Stimulated activated CD8-positive, alpha-beta memory T cell treated with anti-CD3 and anti-CD28 coated beads, Interleukin-12 subunit alpha, Interleukin-12 subunit beta, amount 100 ng/mL, for 4 hours (primary cell): Measurements from ENCODE around the gene TMTC4.
"Not testable (repeated sequence)": the region's sequence is repeated elsewhere in the genome, so short reads cannot be mapped to it uniquely, and the experiment has no call there.

ENCODE experiments used
- DNase-seq: peaks from one replicate; pipeline ENCODE4 v3.0.0-alpha.2; 2020; ENCODE audit warnings: low read depth

TMTC4 gene

GRCh38 chr13:100620792-100621191, 53.8 kb downstream of the TMTC4 start:
- DNase-seq: no peak

- DNase-seq: no peak
Observed at GRCh38 chr13:100619940-100620339, 54.7 kb downstream of the TMTC4 start.

- DNase-seq: not testable (repeated sequence)
Observed at GRCh38 chr13:100618897-100619296, 55.7 kb downstream of the TMTC4 start.

- DNase-seq: no peak
Observed at GRCh38 chr13:100613031-100613430, 61.6 kb downstream of the TMTC4 start.

- DNase-seq: peak; percentile 7
Observed at GRCh38 chr13:100611678-100612492, 62.7 kb downstream of the TMTC4 start.

- no peak for DNase-seq
Observed at GRCh38 chr13:100610391-100611347, 63.9 kb downstream of the TMTC4 start.

GRCh38 chr13:100608906-100609305, 65.7 kb downstream of the TMTC4 start:
- DNase-seq: no peak

GRCh38 chr13:100608489-100608888, 66.1 kb downstream of the TMTC4 start:
- no peak for DNase-seq

GRCh38 chr13:100604918-100605710, 69.5 kb downstream of the TMTC4 start:
- no peak for DNase-seq

GRCh38 chr13:100602493-100603111, 72.0 kb downstream of the TMTC4 start:
- no peak for DNase-seq

GRCh38 chr13:100601716-100602115, 72.9 kb downstream of the TMTC4 start:
- no peak for DNase-seq

GRCh38 chr13:100600915-100601314, 73.7 kb downstream of the TMTC4 start:
- DNase-seq: no peak

- DNase-seq: no peak
Observed at GRCh38 chr13:100600461-100600860, 74.1 kb downstream of the TMTC4 start.

- DNase-seq: no peak
Observed at GRCh38 chr13:100597253-100597652, 77.3 kb downstream of the TMTC4 start.

- no peak for DNase-seq
Observed at GRCh38 chr13:100596516-100596915, 78.1 kb downstream of the TMTC4 start.

- no peak for DNase-seq
Observed at GRCh38 chr13:100594731-100595130, 79.9 kb downstream of the TMTC4 start.

GRCh38 chr13:100594255-100594654, 80.3 kb downstream of the TMTC4 start:
- DNase-seq: no peak

GRCh38 chr13:100589178-100589725, 85.3 kb downstream of the TMTC4 start:
- no peak for DNase-seq

- peak; percentile 72 for DNase-seq
Observed at GRCh38 chr13:100588331-100589177, 86.0 kb downstream of the TMTC4 start, which contains the start of gene GGACT. GGACT (minus strand) TSS chr13:100588789; CDS start chr13:100532591, 56,198 bp downstream.

GRCh38 chr13:100584896-100585295, 89.7 kb downstream of the TMTC4 start:
- no peak for DNase-seq
